ENCODE data around the gene RASD2. TPM values are rescaled to one million over a fixed set of nuclear protein-coding genes. Genes with fewer than 3 reads are reported as not detected.
"Not testable (repeated sequence)": the region's sequence is repeated elsewhere in the genome, so short reads cannot be mapped to it uniquely, and the experiment has no call there.

Gene RASD2, protein sequence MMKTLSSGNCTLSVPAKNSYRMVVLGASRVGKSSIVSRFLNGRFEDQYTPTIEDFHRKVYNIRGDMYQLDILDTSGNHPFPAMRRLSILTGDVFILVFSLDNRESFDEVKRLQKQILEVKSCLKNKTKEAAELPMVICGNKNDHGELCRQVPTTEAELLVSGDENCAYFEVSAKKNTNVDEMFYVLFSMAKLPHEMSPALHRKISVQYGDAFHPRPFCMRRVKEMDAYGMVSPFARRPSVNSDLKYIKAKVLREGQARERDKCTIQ
- total RNA-seq: not detected

DNA sequence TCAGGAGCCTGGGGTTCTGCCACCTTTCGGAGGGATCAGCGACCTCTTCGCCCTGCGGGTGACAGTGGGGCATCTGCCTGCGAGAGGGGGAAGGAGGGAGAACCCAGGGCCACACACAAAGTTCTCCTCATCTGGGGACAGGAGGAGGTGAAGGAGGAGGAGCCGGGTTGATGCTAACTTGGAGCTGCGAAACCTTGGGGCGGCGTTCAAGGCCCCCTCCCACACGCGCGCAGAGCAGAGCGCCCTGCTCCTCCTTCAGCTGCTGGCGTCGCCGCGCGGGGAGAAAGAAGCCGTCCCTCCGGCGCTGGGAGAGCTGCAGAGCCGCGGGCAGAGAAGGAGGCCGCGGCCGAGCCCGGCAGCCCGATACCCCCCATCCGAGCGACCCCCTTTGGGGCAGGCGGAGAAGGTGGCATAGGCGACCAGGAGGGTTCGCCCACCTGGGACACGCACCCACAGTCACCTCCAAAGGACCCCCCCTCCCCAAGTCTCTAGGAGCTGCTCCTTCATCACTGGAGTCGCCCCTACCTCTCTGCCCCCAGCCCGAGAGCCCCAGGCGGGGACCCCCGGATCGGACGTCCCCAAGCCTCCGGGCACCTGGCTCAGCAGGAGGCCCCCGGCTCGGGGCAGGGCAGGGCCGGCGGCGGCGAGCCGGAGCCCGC lies at the start of gene RASD2:
TSS of gene RASD2 (plus strand) at position 237 of the 659 bp plus-strand sequence. CDS start 5,979 bp downstream, outside the sequence.
- peak within 1 kb of the TSS; percentile 52 for H3K4me3 Mint-ChIP-seq
- H3K9me3 Mint-ChIP-seq: no peaks in the 10 kb centered on the region
- H3K27me3 Mint-ChIP-seq: peaks cover 46% of the 10 kb centered on the region
- peaks cover 5% of the 10 kb centered on the region for H3K4me1 Mint-ChIP-seq
- DNase-seq: no peak
- CTCF ChIA-PET: interaction anchor here (1.3 kb wide), 1 partner anchor 525 kb away, joined by 3 read pairs; no protein-coding TSS in a partner anchor
- POLR2A ChIA-PET: no interaction called here
- H3K27ac Mint-ChIP-seq: no peak within 1 kb of the TSS
- no peaks in the 10 kb centered on the region for H3K36me3 Mint-ChIP-seq (ENCODE audit: low read depth)

DNA sequence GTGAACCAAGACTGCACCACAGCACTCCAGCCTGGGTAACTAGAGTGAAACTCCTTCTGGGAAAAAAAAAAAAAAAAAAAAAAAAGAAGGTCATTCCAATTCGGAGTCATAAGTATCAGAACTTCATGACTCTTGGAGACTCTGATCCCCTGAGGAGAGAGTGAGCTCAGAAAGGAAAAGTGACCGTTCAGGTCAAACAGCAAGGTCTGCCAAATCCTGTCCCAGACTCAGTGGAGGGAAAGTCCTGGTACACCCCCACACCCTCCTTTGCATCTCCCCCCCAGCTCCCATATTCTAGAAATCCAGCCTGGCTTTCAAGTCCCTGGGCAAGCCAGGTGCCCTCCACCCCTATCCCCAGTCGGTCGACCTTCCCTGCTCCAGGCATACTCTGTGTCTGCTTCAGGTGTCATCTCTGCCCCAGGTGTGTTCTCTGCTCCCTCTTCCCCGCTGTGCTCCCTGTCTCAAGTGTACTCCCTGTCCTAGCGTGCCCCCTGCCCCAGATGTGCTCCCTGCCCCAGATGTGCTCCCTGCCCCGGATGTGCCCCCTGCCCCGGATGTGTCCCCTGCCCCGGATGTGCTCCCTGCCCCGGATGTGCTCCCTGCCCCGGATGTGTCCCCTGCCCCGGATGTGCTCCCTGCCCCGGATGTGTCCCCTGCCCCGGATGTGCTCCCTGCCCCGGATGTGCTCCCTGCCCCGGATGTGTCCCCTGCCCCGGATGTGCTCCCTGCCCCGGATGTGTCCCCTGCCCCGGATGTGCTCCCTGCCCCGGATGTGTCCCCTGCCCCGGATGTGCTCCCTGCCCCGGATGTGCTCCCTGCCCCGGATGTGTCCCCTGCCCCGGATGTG lies 49.3 kb upstream of the RASD2 start:
- POLR2A ChIA-PET; H3K4me1 Mint-ChIP-seq; DNase-seq; H3K9me3 Mint-ChIP-seq; H3K4me3 Mint-ChIP-seq; H3K27ac Mint-ChIP-seq; CTCF ChIA-PET; H3K36me3 Mint-ChIP-seq (ENCODE audit: low read depth); H3K27me3 Mint-ChIP-seq: not testable (repeated sequence)

DNA sequence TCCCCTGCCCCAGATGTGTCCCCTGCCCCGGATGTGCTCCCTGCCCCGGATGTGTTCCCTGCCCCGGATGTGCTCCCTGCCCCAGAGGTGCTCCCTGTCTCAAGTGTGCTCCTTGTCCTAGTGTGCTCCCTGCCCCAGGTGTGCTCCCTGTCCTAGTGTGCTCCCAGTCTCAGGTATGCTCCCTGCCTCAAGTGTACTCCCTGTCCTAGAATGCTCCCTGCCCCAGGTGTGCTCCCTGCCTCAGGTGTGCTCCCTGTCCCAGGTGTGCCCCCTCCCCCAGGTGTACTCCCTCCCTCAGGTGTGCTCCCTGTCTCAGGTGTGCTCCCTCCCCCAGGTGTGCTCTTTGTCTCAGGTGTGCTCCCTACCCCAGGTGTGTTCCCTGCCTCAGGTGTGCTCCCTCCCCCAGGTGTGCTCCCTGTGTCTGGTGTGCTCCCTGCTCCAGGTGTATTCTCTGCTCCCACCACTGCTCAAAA lies 48.7 kb upstream of the RASD2 start:
- Mint-ChIP-seq H3K4me1 (no peaks in the 10 kb centered on the region), H3K27ac (no peak overlapping the region), H3K36me3 (ENCODE audit: low read depth) (no peaks in the 10 kb centered on the region), H3K4me3 (no peak overlapping the region), H3K27me3 (peaks cover 5% of the 10 kb centered on the region), H3K9me3 (no peaks in the 10 kb centered on the region)
- POLR2A ChIA-PET: no interaction called here
- CTCF ChIA-PET: no interaction called here
- no peak for DNase-seq

DNA sequence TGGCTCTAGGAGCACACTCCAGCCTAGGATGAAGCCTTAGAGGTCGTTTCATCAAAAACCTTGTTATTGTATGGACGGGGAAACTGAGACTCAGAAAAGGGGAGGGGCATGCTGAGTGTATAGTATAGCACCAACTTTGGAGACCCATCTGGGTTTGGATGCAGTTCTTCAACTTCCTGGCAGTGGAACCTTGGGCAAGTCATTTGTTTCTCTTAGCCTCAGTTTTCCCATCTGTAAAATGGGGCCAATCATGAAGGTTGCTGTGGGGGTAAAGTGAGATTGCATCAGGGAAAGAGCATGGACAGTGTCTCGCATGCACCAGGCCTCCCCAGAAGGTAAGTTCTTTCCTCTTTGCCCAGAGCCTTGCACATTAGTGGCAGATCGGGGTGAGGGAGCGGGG lies 47.6 kb upstream of the RASD2 start:
- no peak overlapping the region for H3K4me3 Mint-ChIP-seq
- no peaks in the 10 kb centered on the region for H3K36me3 Mint-ChIP-seq (ENCODE audit: low read depth)
- H3K4me1 Mint-ChIP-seq: no peaks in the 10 kb centered on the region
- ChIA-PET CTCF (no interaction called here), POLR2A (no interaction called here)
- H3K27ac Mint-ChIP-seq: no peak overlapping the region
- H3K9me3 Mint-ChIP-seq: no peaks in the 10 kb centered on the region
- H3K27me3 Mint-ChIP-seq: peaks cover 5% of the 10 kb centered on the region
- no peak for DNase-seq

DNA sequence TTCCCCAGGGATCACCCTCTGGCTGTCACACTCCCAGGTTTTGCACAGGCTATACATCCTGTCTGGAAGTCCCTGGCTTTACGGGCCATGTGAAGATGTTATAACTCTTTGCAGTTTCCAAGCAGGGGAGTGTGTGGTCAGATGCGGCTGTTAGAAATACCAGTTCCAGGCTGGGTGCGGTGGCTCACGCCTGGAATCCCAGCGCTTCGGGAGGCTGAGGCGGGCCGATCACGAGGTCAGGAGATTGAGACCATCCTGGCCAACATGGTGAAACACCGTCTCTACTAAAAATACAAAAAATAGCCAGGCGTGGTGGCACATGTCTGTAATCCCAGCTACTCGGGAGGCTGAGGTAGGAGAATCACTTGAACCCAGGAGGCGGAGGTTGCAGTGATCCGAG lies 44.9 kb upstream of the RASD2 start:
- H3K27me3 Mint-ChIP-seq; CTCF ChIA-PET; POLR2A ChIA-PET; DNase-seq; H3K27ac Mint-ChIP-seq; H3K9me3 Mint-ChIP-seq; H3K4me3 Mint-ChIP-seq; H3K4me1 Mint-ChIP-seq; H3K36me3 Mint-ChIP-seq (ENCODE audit: low read depth): not testable (repeated sequence)

DNA sequence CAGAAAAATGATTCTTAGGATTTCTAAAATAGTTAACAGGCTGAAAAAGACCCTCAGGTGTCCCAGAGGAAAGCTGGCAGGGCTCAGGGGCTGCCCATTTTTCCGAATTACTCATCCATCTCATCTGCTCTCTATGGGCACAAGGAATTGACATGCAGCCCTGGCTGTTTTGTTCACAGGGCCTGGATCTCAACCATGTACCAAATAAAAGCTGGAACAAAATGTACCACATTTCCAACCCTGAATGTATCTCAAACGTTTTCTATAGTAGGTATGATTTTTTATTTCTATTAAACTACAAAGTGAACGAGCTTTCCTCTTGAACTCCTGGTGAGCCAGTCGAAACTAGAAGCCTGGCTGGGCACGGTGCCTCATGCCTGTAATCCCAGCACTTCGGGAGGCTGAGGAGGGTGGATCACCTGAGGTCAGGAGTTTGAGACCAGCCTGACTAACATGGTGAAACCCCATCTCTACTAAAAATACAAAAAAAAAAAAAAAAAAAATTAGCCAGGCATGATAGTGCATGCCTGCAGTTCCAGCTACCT lies 43.8 kb upstream of the RASD2 start:
- Mint-ChIP-seq H3K36me3 (ENCODE audit: low read depth) (no peaks in the 10 kb centered on the region), H3K9me3 (no peaks in the 10 kb centered on the region), H3K27me3 (peaks cover 11% of the 10 kb centered on the region), H3K27ac (no peak overlapping the region), H3K4me3 (no peak overlapping the region), H3K4me1 (no peaks in the 10 kb centered on the region)
- DNase-seq: no peak
- CTCF ChIA-PET: interaction anchor here (0.6 kb wide), 1 partner anchor 619 kb away, joined by 3 read pairs; no protein-coding TSS in a partner anchor
- POLR2A ChIA-PET: no interaction called here

DNA sequence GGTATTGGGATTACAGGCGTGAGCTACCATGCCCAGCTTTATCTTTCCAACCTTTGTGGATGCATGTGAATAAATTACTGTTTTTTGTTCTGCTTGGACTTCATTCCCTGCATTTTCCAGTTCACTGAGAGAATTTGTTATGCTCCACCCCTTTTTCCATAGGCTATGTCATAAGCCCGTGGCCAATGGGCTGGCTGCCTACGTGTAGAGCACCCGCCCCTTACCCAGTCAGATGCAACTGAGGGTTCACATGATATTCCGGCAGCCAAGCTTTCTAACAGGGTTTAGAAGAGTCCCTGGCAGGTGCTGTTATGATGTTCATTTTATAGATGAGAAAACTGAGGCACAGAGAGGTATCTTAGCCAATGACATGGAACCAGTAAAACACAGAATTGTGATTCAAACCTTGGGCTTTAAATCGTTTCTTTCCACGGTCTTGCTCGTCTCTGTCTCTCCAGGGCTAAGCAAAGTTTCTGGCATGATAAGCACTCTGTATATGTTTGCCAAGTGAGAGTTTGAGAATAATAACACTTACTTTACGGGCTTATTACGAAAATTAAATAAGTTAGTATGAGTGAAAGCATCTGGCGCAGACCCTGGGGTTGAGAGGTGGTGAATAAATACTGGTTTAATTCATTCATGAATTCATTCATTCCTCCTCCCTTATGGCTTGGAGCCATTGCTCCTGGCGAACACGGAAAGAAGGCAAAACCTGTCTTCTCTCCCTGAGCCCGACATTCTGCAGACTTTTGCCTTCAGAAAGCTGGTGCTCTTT lies 42.4 kb upstream of the RASD2 start:
- H3K4me1 Mint-ChIP-seq: no peaks in the 10 kb centered on the region
- CTCF ChIA-PET: no interaction called here

DNA sequence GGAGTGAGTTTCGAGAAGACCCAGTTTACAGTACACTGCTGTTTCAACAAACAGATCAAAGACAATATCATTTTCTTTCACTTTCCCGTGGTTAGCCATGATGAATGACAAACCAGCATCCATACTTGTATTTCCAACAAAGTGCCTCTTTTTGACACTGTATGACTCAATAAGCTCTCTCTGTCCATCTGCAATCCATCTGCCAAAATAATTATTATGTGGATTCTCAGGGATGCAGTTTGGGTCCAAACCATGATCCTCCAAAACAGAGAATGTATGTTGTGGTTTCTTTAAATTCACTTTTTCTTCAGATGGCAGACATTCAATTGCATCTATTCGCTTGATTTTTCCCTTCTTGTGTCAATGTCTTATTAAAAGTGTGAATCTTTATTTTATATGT lies 37.8 kb upstream of the RASD2 start:
- CTCF ChIA-PET: no interaction called here
- no peaks in the 10 kb centered on the region for H3K4me1 Mint-ChIP-seq

More for the DNA sequence above, 42.4 kb upstream of the RASD2 start:
- Mint-ChIP-seq H3K9me3 (no peaks in the 10 kb centered on the region), H3K36me3 (ENCODE audit: low read depth) (no peaks in the 10 kb centered on the region), H3K4me3 (no peak overlapping the region), H3K27ac (no peak overlapping the region), H3K27me3 (peaks cover 13% of the 10 kb centered on the region)
- POLR2A ChIA-PET: no interaction called here
- no peak for DNase-seq

DNA sequence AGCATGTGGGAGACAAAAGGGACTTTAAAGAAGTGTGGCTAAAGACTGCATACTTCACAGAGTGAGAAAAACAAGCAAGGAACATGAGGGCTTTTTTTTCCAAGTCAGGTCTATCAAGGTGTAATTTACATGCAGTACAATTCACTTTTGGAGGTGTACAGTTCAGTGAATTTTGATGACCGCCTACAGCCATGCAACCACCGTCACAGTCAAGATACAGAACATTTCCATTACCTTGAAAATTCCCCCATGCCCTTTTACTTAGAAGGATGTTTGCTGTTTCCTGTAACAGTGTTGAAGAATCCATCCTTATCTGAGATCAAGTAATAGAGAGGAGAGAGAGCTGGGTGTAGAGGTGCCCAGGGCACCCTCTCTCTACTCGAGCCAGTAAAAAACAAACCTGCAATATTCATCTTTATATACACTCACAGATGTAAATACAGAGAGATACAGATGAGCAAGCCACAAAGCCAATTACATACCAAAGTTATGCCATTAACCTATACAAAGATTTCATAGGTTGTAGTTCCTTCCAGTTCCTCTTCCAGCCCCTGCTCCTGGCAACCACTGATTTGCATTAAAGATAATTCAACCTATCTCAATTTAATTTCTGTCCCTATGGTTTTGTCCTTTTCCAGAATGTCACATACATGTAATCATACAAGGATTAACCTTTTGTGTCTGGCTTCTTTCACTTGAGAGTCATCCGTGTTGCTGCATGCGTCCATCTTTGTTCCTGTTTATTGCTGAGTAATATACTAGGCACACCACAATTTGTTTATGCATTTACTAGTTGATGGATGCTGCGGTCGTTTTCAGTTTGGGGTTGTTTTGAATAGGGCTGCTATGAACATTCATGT lies 35.0 kb upstream of the RASD2 start:
- H3K4me3 Mint-ChIP-seq: no peak overlapping the region
- no peak overlapping the region for H3K27ac Mint-ChIP-seq
- no peaks in the 10 kb centered on the region for H3K9me3 Mint-ChIP-seq
- ChIA-PET POLR2A (no interaction called here), CTCF (no interaction called here)
- H3K27me3 Mint-ChIP-seq: peaks cover 13% of the 10 kb centered on the region
- no peak for DNase-seq
- no peaks in the 10 kb centered on the region for H3K36me3 Mint-ChIP-seq (ENCODE audit: low read depth)
- no peaks in the 10 kb centered on the region for H3K4me1 Mint-ChIP-seq

More for the DNA sequence above, 37.8 kb upstream of the RASD2 start:
- DNase-seq: no peak
- no peak overlapping the region for H3K27ac Mint-ChIP-seq
- no peaks in the 10 kb centered on the region for H3K36me3 Mint-ChIP-seq (ENCODE audit: low read depth)
- POLR2A ChIA-PET: no interaction called here
- H3K27me3 Mint-ChIP-seq: peaks cover 9% of the 10 kb centered on the region
- H3K4me3 Mint-ChIP-seq: no peak overlapping the region
- H3K9me3 Mint-ChIP-seq: no peaks in the 10 kb centered on the region

DNA sequence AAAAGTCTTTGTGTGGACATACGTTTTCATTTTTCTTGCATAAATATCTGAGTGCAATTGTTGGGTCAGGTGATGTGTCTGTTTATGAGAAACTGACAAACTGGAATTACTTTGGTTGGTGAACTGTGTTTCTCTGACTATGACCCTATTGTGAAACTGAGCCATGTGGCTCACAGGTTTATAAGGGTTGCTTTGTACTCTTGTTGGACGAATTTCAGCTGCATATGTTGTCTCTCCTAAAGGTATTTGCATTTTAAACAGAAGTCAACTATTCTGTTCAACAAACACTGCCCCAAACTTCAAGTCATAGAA lies 34.4 kb upstream of the RASD2 start:
- ChIA-PET POLR2A (no interaction called here), CTCF (no interaction called here)
- Mint-ChIP-seq H3K4me3 (no peak overlapping the region), H3K4me1 (no peaks in the 10 kb centered on the region), H3K9me3 (no peaks in the 10 kb centered on the region), H3K27me3 (peaks cover 13% of the 10 kb centered on the region), H3K36me3 (ENCODE audit: low read depth) (no peaks in the 10 kb centered on the region), H3K27ac (no peak overlapping the region)
- no peak for DNase-seq

DNA sequence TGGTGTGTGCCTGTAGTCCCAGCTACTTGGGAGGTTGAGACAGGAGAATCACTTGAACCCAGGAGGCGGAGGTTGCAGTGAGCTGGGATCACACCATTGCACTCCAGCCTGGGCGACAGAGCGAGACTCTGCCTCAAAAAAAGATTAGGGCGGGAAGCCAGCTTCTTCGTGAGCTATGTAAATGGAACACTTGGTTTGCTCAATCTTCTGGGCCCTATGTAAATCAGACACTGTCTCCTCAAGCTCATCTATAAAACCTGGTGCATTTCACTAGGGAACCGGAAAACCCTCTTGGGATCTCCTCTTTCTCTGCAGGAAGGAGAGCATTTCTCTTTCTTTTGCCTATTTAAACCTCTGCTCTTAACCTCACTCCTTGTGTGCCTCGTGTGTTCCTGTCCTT lies 32.8 kb upstream of the RASD2 start:
- H3K36me3 Mint-ChIP-seq (ENCODE audit: low read depth); H3K4me1 Mint-ChIP-seq; H3K9me3 Mint-ChIP-seq; H3K27ac Mint-ChIP-seq; DNase-seq; H3K4me3 Mint-ChIP-seq; POLR2A ChIA-PET: not testable (repeated sequence)
- peaks cover 12% of the 10 kb centered on the region for H3K27me3 Mint-ChIP-seq
- CTCF ChIA-PET: interaction anchor here (0.7 kb wide), 1 partner anchor 133 kb away, joined by 3 read pairs; no protein-coding TSS in a partner anchor

DNA sequence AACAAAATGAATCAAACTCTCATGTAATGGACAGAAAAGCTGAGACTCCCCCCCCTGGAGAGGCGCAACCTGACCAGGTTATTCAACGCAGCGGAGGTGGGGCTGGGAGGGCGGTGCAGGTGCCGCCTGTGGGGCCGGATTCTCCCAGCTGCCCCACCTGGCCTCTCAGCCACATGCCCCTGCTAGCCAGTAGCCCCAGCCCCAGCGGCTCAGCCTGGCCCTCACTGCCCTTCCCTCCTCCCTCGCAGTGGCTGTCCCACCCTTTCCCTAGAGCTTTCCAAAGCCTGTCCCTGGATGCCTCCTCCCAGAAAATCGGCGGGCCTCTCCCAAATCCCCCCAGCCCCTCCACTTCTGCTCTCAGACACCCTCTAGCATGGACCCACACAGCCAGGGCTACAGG lies 31.2 kb upstream of the RASD2 start:
- Mint-ChIP-seq H3K36me3 (ENCODE audit: low read depth) (no peaks in the 10 kb centered on the region), H3K4me1 (no peaks in the 10 kb centered on the region), H3K27me3 (peaks cover 25% of the 10 kb centered on the region), H3K9me3 (no peaks in the 10 kb centered on the region), H3K4me3 (no peak overlapping the region), H3K27ac (no peak overlapping the region)
- ChIA-PET CTCF (no interaction called here), POLR2A (no interaction called here)
- no peak for DNase-seq

Measured in activated CD4-positive, alpha-beta memory T cell treated with anti-CD3 and anti-CD28 coated beads, Interleukin-2, amount 10 ng/mL, durations not matched to agents 7 days and 5 days (primary cell).